Measurements from ENCODE around the gene RBSN.

GRCh38 chr3:15121936-15122335 lies 23.0 kb upstream of the RBSN start:
- TF ChIP-seq REST (tag by site-specific recombination; IDR thresholded peaks at IDR 0.05) (no peak), YY1 (tag by site-specific recombination; IDR thresholded peaks at IDR 0.05) (no peak)

All from HEK293 (cell line).